IMR-90 (cell line): ENCODE data around the gene CLIC5.

Experiments
- CTCF ChIP-seq: conservative IDR thresholded peaks from 2 replicates; pipeline ENCODE4 v1.5.1; 2012; ENCODE audit warnings: mild to moderate bottlenecking, low read depth, low read length, improper control_type of control experiment
- RAD21 ChIP-seq: IDR thresholded peaks from 2 replicates; pipeline ENCODE4 v1.6.1; 2012; ENCODE audit warnings: low read length, improper control_type of control experiment

DNA sequence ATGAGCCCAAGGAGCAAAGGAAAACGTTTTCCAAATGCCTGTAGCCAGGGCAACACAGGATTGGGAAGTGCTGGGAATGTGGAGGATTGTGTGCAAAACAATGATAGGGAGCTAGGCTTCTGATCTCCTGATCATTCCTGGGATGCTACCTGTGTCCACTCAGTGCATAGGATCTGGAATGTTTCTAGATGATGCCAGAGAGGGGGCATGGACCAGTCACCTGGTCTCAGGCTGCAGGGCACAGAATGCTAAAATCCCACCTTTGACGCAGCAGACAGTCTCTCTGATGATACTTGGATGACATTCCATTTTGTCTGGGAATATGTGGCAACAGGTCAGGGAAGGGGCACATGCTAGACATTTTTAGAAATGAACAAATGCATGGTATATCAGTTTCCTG lies 128.9 kb downstream of the CLIC5 start:
- TF ChIP-seq CTCF, result no peak
- no peak for TF ChIP-seq RAD21
